M059J (cell line): ENCODE measurements around the gene OR1I1. TPM values are rescaled to one million over a fixed set of nuclear protein-coding genes. Genes with fewer than 3 reads are reported as not detected.
A peak's percentile ranks its signal among the peaks of the same experiment; 100 is the strongest.
"Not testable (repeated sequence)": the region's sequence is repeated elsewhere in the genome, so short reads cannot be mapped to it uniquely, and the experiment has no call there.

Experiments used
- DNase-seq: peaks from one replicate; pipeline ENCODE4 v3.0.0-alpha.2; 2012; ENCODE audit warnings: low read depth
- total RNA-seq: library from RNA; depleted of rRNA; stranded (reverse); fragments of >200 nt; shearing (Covaris generic); gene quantifications from 2 replicates; pipeline ENCODE4 v1.2.3, GENCODE V29; 2014; rRNA removed

OR1I1 gene
- total RNA-seq = not detected in 2 replicates

- no peak for DNase-seq
Observed at GRCh38 chr19:15081911-15082310, at the start of gene OR1I1. TSS of gene OR1I1 (plus strand) at chr19:15082211. CDS start at chr19:15087066, 4,855 bp downstream.

GRCh38 chr19:15035795-15036311 is 46.2 kb upstream of the OR1I1 start:
- DNase-seq = no peak

- DNase-seq = no peak
Observed at GRCh38 chr19:15037586-15037985, 44.4 kb upstream of the OR1I1 start.

DNA sequence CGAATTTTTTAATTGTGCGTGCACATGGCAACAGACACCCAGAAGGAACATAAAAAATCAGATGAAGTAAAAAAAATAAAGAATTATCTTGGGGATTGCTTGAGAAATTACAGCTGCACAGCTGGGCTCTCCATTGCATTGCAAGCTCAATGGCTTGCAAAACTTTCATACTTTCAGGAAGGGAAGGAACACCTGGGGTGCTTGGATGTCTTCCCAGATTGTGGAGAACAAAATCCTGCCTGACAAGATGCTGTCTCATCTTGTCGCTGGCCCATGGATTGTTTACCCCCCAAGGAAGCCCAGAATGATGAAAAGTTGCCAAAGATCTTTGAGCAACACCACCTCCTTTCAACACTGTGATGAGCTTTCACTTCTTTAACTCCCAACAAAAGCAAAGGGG is 43.7 kb upstream of the OR1I1 start:
- DNase-seq = no peak

- no peak for DNase-seq
Observed at GRCh38 chr19:15042003-15042402, 40.0 kb upstream of the OR1I1 start.

- DNase-seq = no peak
Observed at GRCh38 chr19:15042826-15043225, 39.2 kb upstream of the OR1I1 start.

DNA sequence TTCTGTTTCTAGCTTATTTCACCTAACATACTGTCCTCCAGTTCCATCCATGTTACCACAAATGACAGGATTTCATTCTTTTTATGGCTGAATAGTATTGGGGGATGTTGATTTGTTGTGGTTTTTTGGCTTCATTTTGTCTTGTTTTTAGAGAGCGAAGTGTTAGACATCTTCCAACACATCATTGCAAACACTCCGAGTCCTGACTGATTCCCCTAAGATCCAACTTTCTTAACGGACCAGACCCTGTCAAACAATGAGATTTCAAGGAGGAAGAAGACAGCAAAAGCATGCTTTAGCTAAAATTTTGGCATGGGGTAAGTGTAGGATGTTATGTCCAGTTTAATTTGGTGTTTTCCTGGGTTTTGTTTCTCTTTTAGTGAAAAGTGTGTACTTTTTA is 36.5 kb upstream of the OR1I1 start:
- DNase-seq = no peak

DNA sequence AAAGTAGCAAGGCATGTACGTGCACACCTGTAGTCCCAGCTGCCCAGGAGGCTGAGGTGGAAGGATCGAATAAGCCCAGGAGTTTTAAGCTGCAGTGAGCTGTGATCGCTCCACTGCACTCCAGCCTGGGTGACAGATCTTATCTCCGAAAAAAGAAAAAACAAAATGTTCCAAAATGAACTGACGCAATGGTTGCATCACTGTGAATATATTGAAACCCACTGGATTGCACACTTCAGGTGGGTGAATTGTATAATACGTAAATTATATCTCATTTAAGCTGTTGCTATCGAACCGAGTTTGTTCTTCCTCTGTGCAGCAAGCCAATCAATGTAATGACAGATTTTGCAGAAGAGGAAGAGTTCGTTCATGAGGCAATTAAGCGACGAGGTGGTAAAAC is 34.3 kb upstream of the OR1I1 start:
- no peak for DNase-seq

DNA sequence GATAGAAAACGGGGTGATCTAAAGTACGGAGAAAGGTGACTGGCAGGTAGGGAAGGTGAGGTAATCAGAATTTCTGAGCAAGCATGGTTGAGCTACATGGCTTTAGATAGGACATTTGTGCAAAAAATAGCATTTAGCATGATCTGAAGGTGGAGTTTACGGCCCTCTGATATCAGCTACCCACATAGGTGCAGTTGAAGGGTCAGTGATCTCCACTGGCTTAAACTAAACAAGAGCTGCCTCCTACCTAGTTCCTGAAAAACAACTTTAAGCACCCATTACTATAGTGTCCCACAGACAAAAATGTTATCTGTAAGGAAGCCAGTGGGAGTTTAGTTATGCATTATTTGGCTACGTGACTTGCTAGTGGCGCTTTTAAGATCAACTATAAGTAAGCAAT is 33.9 kb upstream of the OR1I1 start:
- DNase-seq = no peak

GRCh38 chr19:15048885-15049541 is 33.0 kb upstream of the OR1I1 start, which contains the start of gene CASP14:
TSS of gene CASP14 (plus strand) at chr19:15049480. CDS start at chr19:15052252, 2,772 bp downstream.
- no peak for DNase-seq

GRCh38 chr19:15050639-15051038 is 31.4 kb upstream of the OR1I1 start:
- no peak for DNase-seq

DNA sequence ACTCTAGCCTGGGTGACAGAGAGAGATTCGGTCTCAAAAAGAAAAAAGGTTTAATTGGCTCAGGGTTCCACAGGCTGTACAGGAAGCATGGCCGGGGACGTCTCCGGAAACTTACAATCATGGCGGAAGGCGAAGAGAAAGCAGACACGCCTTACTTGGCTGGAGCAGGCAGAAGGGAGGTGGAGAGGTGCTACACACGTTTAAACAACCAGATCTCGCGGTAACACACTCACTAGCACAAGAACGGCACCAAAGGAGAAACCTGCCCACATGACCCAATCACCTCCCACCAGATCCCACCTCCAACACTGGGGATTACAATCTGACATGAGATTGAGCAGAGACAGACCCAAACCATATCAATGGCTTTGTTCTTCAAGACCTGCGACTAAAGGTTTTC is 20.0 kb upstream of the OR1I1 start:
- no peak for DNase-seq

DNA sequence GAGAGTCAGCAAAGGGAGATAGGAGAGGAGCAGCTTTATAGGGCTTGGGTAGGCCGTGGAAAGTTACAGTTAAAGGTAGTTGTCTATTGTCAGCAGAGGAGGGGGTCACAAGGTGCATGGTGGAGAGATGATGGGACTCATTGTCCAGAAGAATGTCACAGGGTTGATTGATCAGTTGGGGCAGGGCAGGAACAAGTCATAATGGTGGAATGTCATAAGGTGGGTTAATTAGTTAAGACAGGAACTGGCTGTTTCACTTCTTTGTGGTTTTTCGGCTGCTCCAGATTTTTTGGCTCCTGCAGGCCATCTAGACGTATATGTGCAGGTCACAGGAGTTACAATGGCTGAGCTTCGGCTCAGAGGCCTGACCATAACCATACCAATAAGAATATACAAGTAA is 11.6 kb upstream of the OR1I1 start:
- DNase-seq = not testable (repeated sequence)

- peak; percentile 64 for DNase-seq
Observed at GRCh38 chr19:15072930-15073647, 8.9 kb upstream of the OR1I1 start.

- no peak for DNase-seq
Observed at GRCh38 chr19:15074371-15074770, 7.6 kb upstream of the OR1I1 start.

DNA sequence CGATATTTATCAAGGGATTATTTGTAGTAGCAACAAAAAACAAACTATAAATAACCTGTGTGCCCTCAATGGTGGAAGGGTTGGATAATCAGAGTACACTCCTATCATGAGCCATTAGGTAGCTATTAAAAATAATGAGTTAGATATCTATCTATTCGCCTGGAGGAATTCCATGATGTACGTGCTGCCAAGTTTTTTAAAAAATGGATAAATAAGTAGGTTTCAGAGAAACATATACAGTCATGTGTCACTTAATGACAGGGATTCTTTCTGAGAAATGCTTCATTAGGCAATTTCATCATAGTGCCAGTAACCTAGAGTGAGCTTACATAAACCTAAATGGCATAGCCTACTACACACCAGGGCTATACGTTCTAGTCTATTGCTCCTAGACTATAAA is 6.2 kb upstream of the OR1I1 start:
- DNase-seq = no peak

- not testable (repeated sequence) for DNase-seq
Observed at GRCh38 chr19:15080002-15080401, 2.0 kb upstream of the OR1I1 start.

- DNase-seq = no peak
Observed at GRCh38 chr19:15087182-15087581, 5.2 kb downstream of the OR1I1 start.

- peak; percentile 68 for DNase-seq
Observed at GRCh38 chr19:15091918-15092753, 10.1 kb downstream of the OR1I1 start.

GRCh38 chr19:15093001-15093400 is 11.0 kb downstream of the OR1I1 start:
- DNase-seq = no peak

DNA sequence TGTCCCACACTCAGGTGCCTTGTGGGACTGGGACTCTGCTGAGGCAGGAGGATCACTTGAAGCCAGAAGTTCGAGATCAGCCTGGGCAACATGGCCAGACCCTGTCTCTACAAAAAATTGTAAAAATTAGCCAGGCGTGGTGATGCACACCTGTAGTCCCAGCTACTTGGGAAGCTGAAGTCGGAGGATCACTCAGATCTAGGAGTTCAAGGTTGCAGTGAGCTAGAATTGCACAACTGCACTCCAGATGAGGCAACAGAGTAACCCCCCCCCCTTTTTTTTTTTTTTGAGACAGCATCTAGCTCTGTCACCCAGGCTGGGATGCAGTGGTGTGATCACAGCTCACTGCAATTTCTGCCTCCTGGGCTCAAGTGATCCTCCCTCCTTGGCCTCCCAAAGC is 14.2 kb downstream of the OR1I1 start:
- DNase-seq = no peak

DNA sequence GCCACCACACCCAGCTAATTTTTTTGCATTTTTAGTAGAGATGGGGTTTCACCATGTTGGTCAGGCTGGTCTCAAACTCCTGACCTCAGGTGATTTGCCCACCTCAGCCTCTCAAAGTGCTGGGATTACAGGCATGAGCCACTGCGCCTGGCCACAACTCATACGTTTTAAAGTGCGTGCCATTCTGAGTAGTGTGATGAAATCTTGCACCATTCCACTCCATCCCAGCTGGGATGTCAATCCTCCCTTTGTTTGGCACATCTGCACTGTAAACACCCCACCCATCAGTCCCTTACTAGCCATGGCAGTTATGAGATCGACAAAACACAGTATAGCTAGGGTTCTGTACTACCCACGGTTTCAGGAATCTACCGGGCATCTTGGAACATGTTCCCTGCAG is 16.0 kb downstream of the OR1I1 start:
- DNase-seq = not testable (repeated sequence)
